K562 (cell line): ENCODE measurements around the gene DDX54. TPM values are rescaled to one million over a fixed set of nuclear protein-coding genes. Genes with fewer than 3 reads are reported as not detected.
"Not testable (repeated sequence)": the region's sequence is repeated elsewhere in the genome, so short reads cannot be mapped to it uniquely, and the experiment has no call there.

ENCODE experiments used
- ATAC-seq: fragments of 200-7000 bp; cut with Tn5 transposase; 3 replicates; pipeline ENCODE4 v1.9.1; 2020; ENCODE audit warnings: moderate library complexity
- BruUV-seq: library from RNA; stranded (reverse); fragments of 400-500 nt; replicated peaks from 2 replicates; lab custom pipeline; 2021; lab: Mats Ljungman, UMichigan
- CTCF ChIA-PET: fragments of 300-600 bp; formaldehyde crosslinking; extraction: SDS; loops from one replicate; lab custom pipeline; 2021; ENCODE audit warnings: low intra/inter-chr PET ratio; lab: Yijun Ruan, JAX
- POLR2A ChIA-PET: fragments of 300-600, 350-650 bp; sonication (Branson Sonifier 250); formaldehyde crosslinking; extraction: SDS; loops from one replicate; lab custom pipeline; 2021; ENCODE audit warnings: antibody characterized with exemption, inconsistent platforms; lab: Yijun Ruan, JAX
- DNase-seq, 4 experiments: peaks; one replicate each; pipeline versions ENCODE4 v3.0.0 to v3.0.0-alpha.2; 2011 to 2018; ENCODE audit warnings: low spot score in 3 of 4, mixed read lengths in 3 of 4; ENCODE audit errors: extremely low read depth in 1 of 4
- FAIRE-seq: peaks from 2 replicates; lab custom pipeline; 2011; peaks lifted over from hg19 to GRCh38; lab: Jason Lieb, UNC
- H2AFZ ChIP-seq: 2 replicates; pipeline ENCODE4 v1.6.0; 2011; ENCODE audit warnings: low read depth, low read length, control low read depth, inconsistent platforms
- H3K27ac ChIP-seq: fragments of 200-600 bp; 3 replicates; pipeline ENCODE4 v1.8.0; 2011; ENCODE audit warnings: low read depth, mild to moderate bottlenecking, control low read depth, inconsistent platforms, low read length, moderate library complexity, mixed read lengths; ENCODE audit errors: extremely low read depth
- H3K27me3 ChIP-seq, 2 experiments: fragments of 300-600 bp in 1 of 2; 2 replicates in 1 of 2; 3 replicates in 1 of 2; pipeline versions ENCODE4 v1.6.0 to v1.8.0; 2011; ENCODE audit warnings: inconsistent platforms in 2 of 2, low read length in 2 of 2, mild to moderate bottlenecking in 1 of 2, mixed read lengths in 1 of 2, moderate library complexity in 1 of 2; ENCODE audit not compliant: control insufficient read depth in 2 of 2, insufficient read depth in 2 of 2
- H3K36me3 ChIP-seq: fragments of 300-600 bp; 3 replicates; pipeline ENCODE4 v1.8.0; 2011; ENCODE audit warnings: mild to moderate bottlenecking, low read length, inconsistent platforms; ENCODE audit not compliant: control insufficient read depth, insufficient read depth
- H3K4me1 ChIP-seq, 2 experiments: fragments of 200-600 bp in 1 of 2; replicated peaks in 1 of 2; 2 replicates in 1 of 2; 3 replicates in 1 of 2; pipeline versions ENCODE4 v1.5.1 to v1.8.0; 2011; ENCODE audit warnings: inconsistent platforms in 2 of 2, low read length in 2 of 2, mild to moderate bottlenecking in 1 of 2, mixed read lengths in 1 of 2, moderate library complexity in 1 of 2; ENCODE audit not compliant: control insufficient read depth in 2 of 2, insufficient read depth in 2 of 2
- H3K4me2 ChIP-seq: 2 replicates; pipeline ENCODE4 v1.6.1; 2011; ENCODE audit warnings: low read length, control low read depth, inconsistent platforms, mixed read lengths; ENCODE audit not compliant: insufficient read depth
- H3K4me3 ChIP-seq: fragments of 200-600 bp; sonication (generic), shearing (Covaris generic); 2 replicates; pipeline ENCODE4 v1.5.1; 2016; ENCODE audit warnings: control low read depth, inconsistent platforms
- H3K79me2 ChIP-seq: fragments of 200-600 bp; 3 replicates; pipeline ENCODE4 v1.8.0; 2011; ENCODE audit warnings: low read length, inconsistent platforms; ENCODE audit not compliant: control insufficient read depth, insufficient read depth
- H3K9ac ChIP-seq, 2 experiments: 2 replicates each; pipeline versions ENCODE4 v1.6.0 to v1.6.1; 2011; ENCODE audit warnings: low read depth in 2 of 2, low read length in 2 of 2, control low read depth in 1 of 2, inconsistent platforms in 1 of 2, mild to moderate bottlenecking in 1 of 2, mixed read lengths in 1 of 2; ENCODE audit not compliant: insufficient read depth in 1 of 2
- H3K9me1 ChIP-seq: one replicate; pipeline ENCODE4 v1.6.0; 2011; ENCODE audit warnings: inconsistent platforms, mild to moderate bottlenecking, low read length, moderate library complexity; ENCODE audit not compliant: control insufficient read depth, insufficient read depth
- H3K9me3 ChIP-seq: replicated peaks from 2 replicates; pipeline ENCODE4 v1.5.1; 2011; ENCODE audit warnings: low read depth, low read length, inconsistent platforms; ENCODE audit not compliant: control insufficient read depth, insufficient read depth
- H4K20me1 ChIP-seq: replicated peaks from 2 replicates; pipeline ENCODE4 v1.6.1; 2011; ENCODE audit warnings: low read length, inconsistent platforms, mixed read lengths; ENCODE audit not compliant: control insufficient read depth, insufficient read depth
- SRSF1 ChIP-seq: fragments of 200-400 bp; formaldehyde crosslinking; IDR thresholded peaks from 2 replicates; pipeline ENCODE4 v1.6.1; 2017; ENCODE audit warnings: mild to moderate bottlenecking, low read depth, low read length, moderate library complexity
- ZFP30 ChIP-seq: fragments of 250-450 bp; sonication (Bioruptor Pico); IDR thresholded peaks from 2 replicates; pipeline ENCODE4 v1.8.0; 2022; ENCODE audit warnings: moderate library complexity, mild to moderate bottlenecking, inconsistent platforms, borderline replicate concordance
- ZNF121 ChIP-seq: sonication (generic); formaldehyde crosslinking; conservative IDR thresholded peaks from 2 replicates; pipeline ENCODE4 v1.8.0; 2022; ENCODE audit warnings: missing genetic modification reagents
- ZNF668 ChIP-seq: fragments of 250-450 bp; sonication (Bioruptor Pico); IDR thresholded peaks from 2 replicates; pipeline ENCODE4 v1.8.0; 2022; ENCODE audit warnings: mild to moderate bottlenecking, inconsistent platforms
- WGBS: fragments of 100-300 bp; shearing (Covaris generic); methylation state at CpG from one replicate; pipeline ENCODE4 v1.1.6; 2016; ENCODE audit warnings: low coverage, mixed read lengths; ENCODE audit not compliant: insufficient coverage; ENCODE audit errors: missing lambda C conversion rate; 5-methylcytosine and 5-hydroxymethylcytosine counted together
- in situ Hi-C: fragments of 300-500 bp; cut with MboI; formaldehyde crosslinking; loops from 4 replicates; pipeline ENCODE4 v1.15.0; 2018; ENCODE audit warnings: inconsistent platforms, mixed read lengths
- intact Hi-C: fragments of 100-400 bp; cut with micrococcal nuclease; formaldehyde crosslinking; loops from 2 replicates; pipeline ENCODE4 v1.14.2; 2022
- polyA plus RNA-seq, 8 experiments: library from polyadenylated mRNA; depleted of rRNA in 4 of 8; stranded (reverse) in 5 of 8; unstranded in 3 of 8; fragments of >200 nt; fragmentation: Nextera tagmentation in 2 of 8; fragmentation: Illumina TruSeq in 1 of 8; extraction: Ambion mirVana in 2 of 8; extraction: Trizol in 1 of 8; gene quantifications; 2 replicates each; pipeline versions ENCODE4 v1.2.1 to v1.2.3, GENCODE V29; 2011 to 2014; ENCODE audit warnings: inconsistent platforms in 1 of 8, missing spikeins in 1 of 8
- total RNA-seq, 7 experiments: library from RNA; depleted of rRNA in 6 of 7; stranded (reverse); fragments of >200 nt in 6 of 7; fragmentation: Illumina TruSeq in 2 of 7; extraction: Trizol in 2 of 7; gene quantifications; 2 replicates each; pipeline versions ENCODE4 v1.2.1 to v1.2.3, GENCODE V29; 2011 to 2021; ENCODE audit warnings: low replicate concordance in 1 of 7

Gene DDX54
- total and polyA plus RNA-seq, 9 of the 15 experiments (the other 6 are each of a cell fraction or from before 2014, with no cell fraction given) = 1.4 to 135 (median 51.4) TPM

DNA sequence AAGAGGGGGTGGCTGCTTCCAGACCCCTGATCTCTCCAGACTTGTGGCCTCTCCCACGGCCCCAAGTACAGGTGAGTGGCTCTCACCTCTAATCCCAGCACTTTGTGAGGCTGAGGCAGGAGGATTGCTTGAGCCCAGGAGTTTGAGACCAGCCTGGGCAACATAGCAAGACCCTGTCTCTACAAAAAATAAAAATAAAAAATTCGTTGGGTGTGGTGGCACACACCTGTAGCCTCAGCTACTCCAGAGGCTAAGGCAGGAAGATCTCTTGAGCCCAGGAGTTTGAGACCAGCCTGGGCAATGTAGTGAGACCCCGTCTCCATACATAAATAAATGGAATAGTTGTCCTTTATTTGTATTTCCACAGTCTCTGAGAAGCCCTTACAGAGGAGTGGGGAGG lies 43.6 kb downstream of the DDX54 start:
- BruUV-seq, H4K20me1 ChIP-seq, H3K27ac ChIP-seq, H3K4me1 ChIP-seq, H3K9me3 ChIP-seq, intact Hi-C loops, CTCF ChIA-PET, H3K4me2 ChIP-seq, in situ Hi-C loops, H3K4me3 ChIP-seq, H3K36me3 ChIP-seq, ATAC-seq, H3K79me2 ChIP-seq, FAIRE-seq, H3K9me1 ChIP-seq, H2AFZ ChIP-seq, H3K27me3 ChIP-seq, DNase-seq, H3K9ac ChIP-seq, POLR2A ChIA-PET: not testable (repeated sequence)
- TF ChIP-seq ZNF121 (CRISPR knock-in tag) = peak; percentile 94
- 14% methylated on average over 3 of the region's 3 CpGs for WGBS

DNA sequence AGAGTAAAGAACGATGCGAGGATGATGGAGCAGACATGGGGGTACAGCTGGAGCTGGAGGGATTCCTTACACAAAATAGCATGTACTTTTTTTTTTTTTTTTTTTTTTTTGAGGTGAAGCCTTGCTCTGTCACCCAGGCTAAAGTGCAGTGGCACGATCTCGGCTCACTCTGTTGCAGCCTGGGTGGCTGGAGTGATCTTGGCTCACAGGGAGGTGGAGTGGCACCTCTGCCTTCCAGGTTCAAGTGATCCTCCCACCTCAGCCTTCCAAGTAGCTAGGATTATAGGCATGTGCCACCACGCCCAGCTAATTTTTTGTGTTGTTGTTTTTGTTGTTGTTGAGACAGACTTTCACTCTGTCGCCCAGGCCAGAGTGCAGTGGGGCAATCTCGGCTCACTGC lies 44.6 kb downstream of the DDX54 start:
- Histone ChIP-seq H3K4me1 (peaks cover 8 to 11% of the 10 kb centered on the region in 2 experiments), H3K27ac (no peak overlapping the region), H3K27me3 (no peaks in the 10 kb centered on the region), H2AFZ (0 out of 2 replicates have a peak overlapping the region, but pooled peaks have one; percentile 4), H3K4me2 (no peak overlapping the region), H3K4me3 (no peak overlapping the region), H3K9me1 (no peaks in the 10 kb centered on the region), H3K36me3 (no peaks in the 10 kb centered on the region), H3K9me3 (no peaks in the 10 kb centered on the region), H3K9ac (no peak overlapping the region), H4K20me1 (peaks cover 10% of the 10 kb centered on the region), H3K79me2 (no peaks in the 10 kb centered on the region)
- ATAC-seq (no peak), FAIRE-seq (no peak), DNase-seq (no peak)
- 10% methylated on average over 7 of the region's 7 CpGs for WGBS
- POLR2A ChIA-PET = interaction anchor here (0.6 kb wide), 1 partner anchor 11 kb away, joined by 3 read pairs; no protein-coding TSS in a partner anchor
- no peak for TF ChIP-seq ZNF668 (CRISPR knock-in tag)
- no peak for TF ChIP-seq SRSF1
- no peak for TF ChIP-seq ZFP30 (CRISPR knock-in tag)
- in situ Hi-C loops = no loop called here
- BruUV-seq = no TSS peak
- intact Hi-C loops = no loop called here
- CTCF ChIA-PET = interaction anchor here (0.6 kb wide), 1 partner anchor 562 kb away, joined by 3 read pairs; no protein-coding TSS in a partner anchor
